OCI-LY7 (cell line): ENCODE measurements around the gene GPHA2. TPM values are rescaled to one million over a fixed set of nuclear protein-coding genes. Genes with fewer than 3 reads are reported as not detected.

Experiments
- BruUV-seq: library from RNA; stranded (reverse); fragments of 400-500 nt; replicated peaks from 2 replicates; lab custom pipeline; 2021; lab: Mats Ljungman, UMichigan
- CTCF ChIA-PET: fragments of 300-600 bp; sonication (Branson Sonifier 250); formaldehyde crosslinking; loops from one replicate; lab custom pipeline; 2022; ENCODE audit warnings: antibody characterized with exemption; ENCODE audit not compliant: unreplicated experiment; lab: Charles Lee
- POLR2A ChIA-PET: fragments of 300-600 bp; sonication (Branson Sonifier 250); formaldehyde crosslinking; loops from one replicate; lab custom pipeline; 2022; ENCODE audit warnings: antibody characterized with exemption; lab: Charles Lee
- DNase-seq: peaks from one replicate; pipeline ENCODE4 v3.0.0-alpha.2; 2015; ENCODE audit warnings: low spot score
- H2AFZ ChIP-seq: fragments of 200-600 bp; sonication (generic), shearing (Covaris generic); 2 replicates; pipeline ENCODE4 v1.6.1; 2014; ENCODE audit warnings: mild to moderate bottlenecking, antibody characterized with exemption, low read length, moderate library complexity
- H3K27ac ChIP-seq: fragments of 200-600 bp; sonication (generic); 2 replicates; pipeline ENCODE4 v1.5.1; 2014; ENCODE audit warnings: mixed run types, low read depth, mild to moderate bottlenecking, moderate library complexity, low read length, inconsistent platforms; ENCODE audit not compliant: poor library complexity, severe bottlenecking
- H3K36me3 ChIP-seq: fragments of 200-600 bp; sonication (generic); 2 replicates; pipeline ENCODE4 v1.6.1; 2014; ENCODE audit warnings: mild to moderate bottlenecking, antibody characterized with exemption, low read length, moderate library complexity, mixed read lengths; ENCODE audit not compliant: insufficient read depth
- H3K4me1 ChIP-seq: fragments of 200-600 bp; sonication (generic); 2 replicates; pipeline ENCODE4 v1.5.1; 2014; ENCODE audit warnings: mild to moderate bottlenecking, low read length; ENCODE audit not compliant: insufficient read depth, poor library complexity, severe bottlenecking
- H3K4me2 ChIP-seq: fragments of 200-600 bp; sonication (generic); 2 replicates; pipeline ENCODE4 v1.6.1; 2014; ENCODE audit warnings: mild to moderate bottlenecking, low read length
- H3K4me3 ChIP-seq: fragments of 200-600 bp; sonication (generic); 2 replicates; pipeline ENCODE4 v1.5.1; 2014; ENCODE audit warnings: mild to moderate bottlenecking, low read depth, low read length; ENCODE audit not compliant: poor library complexity, severe bottlenecking
- H3K79me2 ChIP-seq: fragments of 200-600 bp; sonication (generic); 2 replicates; pipeline ENCODE4 v1.6.1; 2016; ENCODE audit warnings: low read depth, mild to moderate bottlenecking, low read length, moderate library complexity, mixed read lengths; ENCODE audit not compliant: insufficient read depth
- H3K9me2 ChIP-seq: fragments of 200-600 bp; sonication (generic); 2 replicates; pipeline ENCODE4 v1.6.1; 2016; ENCODE audit warnings: mild to moderate bottlenecking, low read length, mixed read lengths; ENCODE audit not compliant: insufficient read depth
- H3K9me3 ChIP-seq: fragments of 200-600 bp; sonication (generic); 2 replicates; pipeline ENCODE4 v1.6.1; 2014; ENCODE audit warnings: mild to moderate bottlenecking, mixed run types, low read length, mixed read lengths
- H4K20me1 ChIP-seq: fragments of 200-600 bp; sonication (generic); 2 replicates; pipeline ENCODE4 v1.6.1; 2014; ENCODE audit warnings: mild to moderate bottlenecking, antibody characterized with exemption, low read length, moderate library complexity, mixed read lengths; ENCODE audit not compliant: insufficient read depth
- CTCF ChIP-seq: fragments of 200-600 bp; sonication (generic); conservative IDR thresholded peaks from 2 replicates; pipeline ENCODE4 v1.5.1; 2014; ENCODE audit warnings: mild to moderate bottlenecking, antibody characterized with exemption, low read length, moderate library complexity, mixed read lengths
- EZH2phosphoT487 ChIP-seq: fragments of 200-600 bp; sonication (generic); IDR thresholded peaks from 2 replicates; pipeline ENCODE4 v1.6.1; 2018; ENCODE audit warnings: low read depth, borderline replicate concordance, mild to moderate bottlenecking, mixed run types, antibody characterized with exemption, low read length, moderate library complexity, mixed read lengths
- intact Hi-C: fragments of 100-400 bp; cut with micrococcal nuclease; formaldehyde crosslinking; loops from one replicate; pipeline ENCODE4 v1.10.0; 2022; ENCODE audit not compliant: unreplicated experiment
- total RNA-seq, 2 experiments: library from RNA; depleted of rRNA in 1 of 2; stranded (reverse); fragments of >200 nt in 1 of 2; shearing (Covaris generic) in 1 of 2; gene quantifications; 2 replicates each; pipeline ENCODE4 v1.2.3, GENCODE V29; 2014 to 2022

GPHA2 gene
- total RNA-seq, 2 experiments from 2014 or later: not detected

DNA sequence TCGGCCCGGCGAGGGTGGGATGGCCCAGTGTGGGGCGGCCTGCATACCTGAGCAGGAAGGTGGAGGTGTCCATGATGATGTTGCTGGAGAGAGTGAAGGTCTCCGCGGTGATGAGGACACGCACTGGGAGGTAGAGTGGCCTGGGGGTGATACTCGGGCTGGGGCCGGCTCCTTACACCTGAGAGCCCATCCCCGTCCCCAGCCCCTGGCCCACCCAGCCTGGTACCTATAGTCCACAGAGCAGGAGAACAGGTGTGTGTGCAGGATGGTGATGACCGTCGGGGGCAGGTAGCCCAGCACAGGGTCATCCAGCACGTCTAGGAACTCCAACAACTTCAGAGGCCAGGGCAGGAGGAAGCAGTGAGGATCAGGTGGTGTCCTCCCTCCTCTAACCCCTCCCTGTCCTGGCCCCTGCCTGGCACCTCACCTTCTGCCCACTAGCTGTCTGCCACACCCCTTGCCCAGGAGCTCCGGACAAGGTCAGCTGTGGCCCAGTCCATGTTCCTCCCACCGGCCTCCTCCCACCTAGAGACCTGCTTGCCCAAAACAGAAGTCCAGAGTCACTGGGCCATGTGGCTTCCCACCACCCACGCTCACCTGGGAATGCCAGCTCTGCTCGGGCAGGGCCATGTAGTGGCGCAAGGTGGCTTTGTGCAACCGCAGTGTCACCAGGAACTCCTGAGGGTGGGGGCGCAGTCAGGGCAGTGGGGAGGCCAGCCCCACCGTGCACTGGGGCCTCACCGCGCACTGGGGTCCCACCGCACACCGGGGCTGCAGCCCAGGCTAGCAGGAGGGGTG is 30.0 kb downstream of the GPHA2 start:
- H3K36me3 ChIP-seq: peaks cover 61% of the 10 kb centered on the region
- no peak overlapping the region for H3K4me2 ChIP-seq

DNA sequence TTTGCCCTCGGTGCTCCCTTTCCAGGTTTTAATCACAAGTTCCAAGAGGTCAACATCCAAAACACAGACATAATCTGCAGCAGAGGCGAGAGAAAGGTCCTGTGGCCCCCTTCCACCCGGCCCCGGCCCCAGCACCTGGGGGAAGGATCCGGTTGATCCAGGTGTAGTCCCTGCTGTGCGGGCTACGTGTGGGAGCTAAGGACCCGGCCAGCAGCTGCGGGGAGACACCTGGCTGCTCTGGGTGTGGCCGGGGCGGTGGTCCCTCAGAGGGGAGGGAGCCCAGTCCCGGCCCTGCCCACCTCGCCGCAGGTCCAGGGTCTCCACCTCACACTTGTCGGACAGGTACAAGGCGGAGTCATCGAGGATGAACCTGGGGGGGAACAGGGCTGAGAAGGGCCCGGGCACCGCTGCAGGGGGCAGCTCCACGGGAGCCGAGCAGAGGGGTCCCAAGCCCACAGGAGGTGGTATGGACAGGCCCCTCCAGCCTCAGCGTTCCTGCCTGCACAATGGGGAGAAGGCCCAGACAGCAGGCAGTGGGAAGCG is 32.3 kb downstream of the GPHA2 start:
- Histone ChIP-seq H3K9me3 (no peaks in the 10 kb centered on the region), H4K20me1 (no peaks in the 10 kb centered on the region), H2AFZ (no peak overlapping the region), H3K79me2 (no peaks in the 10 kb centered on the region), H3K4me3 (no peak overlapping the region), H3K4me1 (peaks cover 7% of the 10 kb centered on the region), H3K36me3 (peaks cover 53% of the 10 kb centered on the region; the same call in 1 of the 2 replicates), H3K4me2 (no peak overlapping the region), H3K27ac (no peak overlapping the region), H3K9me2 (no peaks in the 10 kb centered on the region)
- ChIA-PET POLR2A (no interaction called here), CTCF (no interaction called here)
- TF ChIP-seq CTCF (no peak), EZH2phosphoT487 (no peak)
- intact Hi-C loops: no loop called here
- BruUV-seq: no TSS peak
- no peak for DNase-seq

More for the DNA sequence above, 30.0 kb downstream of the GPHA2 start:
- no peak overlapping the region for H3K27ac ChIP-seq
- no peaks in the 10 kb centered on the region for H3K4me1 ChIP-seq
- ChIA-PET CTCF (no interaction called here), POLR2A (no interaction called here)
- H2AFZ ChIP-seq: no peak overlapping the region
- no peaks in the 10 kb centered on the region for H3K9me3 ChIP-seq
- intact Hi-C loops: no loop called here
- BruUV-seq: no TSS peak
- no peak overlapping the region for H3K4me3 ChIP-seq
- no peaks in the 10 kb centered on the region for H4K20me1 ChIP-seq
- no peaks in the 10 kb centered on the region for H3K9me2 ChIP-seq
- TF ChIP-seq CTCF (no peak), EZH2phosphoT487 (no peak)
- DNase-seq: no peak
- no peaks in the 10 kb centered on the region for H3K79me2 ChIP-seq
